GM21360 (cell line): ENCODE data around the gene EBP.

Source experiments
- ATAC-seq: cut with Tn5 transposase; IDR thresholded peaks from one replicate; pipeline ENCODE4 v1.9.1; 2021; ENCODE audit warnings: mild to moderate bottlenecking, moderate library complexity; ENCODE audit not compliant: unreplicated experiment

EBP gene

DNA sequence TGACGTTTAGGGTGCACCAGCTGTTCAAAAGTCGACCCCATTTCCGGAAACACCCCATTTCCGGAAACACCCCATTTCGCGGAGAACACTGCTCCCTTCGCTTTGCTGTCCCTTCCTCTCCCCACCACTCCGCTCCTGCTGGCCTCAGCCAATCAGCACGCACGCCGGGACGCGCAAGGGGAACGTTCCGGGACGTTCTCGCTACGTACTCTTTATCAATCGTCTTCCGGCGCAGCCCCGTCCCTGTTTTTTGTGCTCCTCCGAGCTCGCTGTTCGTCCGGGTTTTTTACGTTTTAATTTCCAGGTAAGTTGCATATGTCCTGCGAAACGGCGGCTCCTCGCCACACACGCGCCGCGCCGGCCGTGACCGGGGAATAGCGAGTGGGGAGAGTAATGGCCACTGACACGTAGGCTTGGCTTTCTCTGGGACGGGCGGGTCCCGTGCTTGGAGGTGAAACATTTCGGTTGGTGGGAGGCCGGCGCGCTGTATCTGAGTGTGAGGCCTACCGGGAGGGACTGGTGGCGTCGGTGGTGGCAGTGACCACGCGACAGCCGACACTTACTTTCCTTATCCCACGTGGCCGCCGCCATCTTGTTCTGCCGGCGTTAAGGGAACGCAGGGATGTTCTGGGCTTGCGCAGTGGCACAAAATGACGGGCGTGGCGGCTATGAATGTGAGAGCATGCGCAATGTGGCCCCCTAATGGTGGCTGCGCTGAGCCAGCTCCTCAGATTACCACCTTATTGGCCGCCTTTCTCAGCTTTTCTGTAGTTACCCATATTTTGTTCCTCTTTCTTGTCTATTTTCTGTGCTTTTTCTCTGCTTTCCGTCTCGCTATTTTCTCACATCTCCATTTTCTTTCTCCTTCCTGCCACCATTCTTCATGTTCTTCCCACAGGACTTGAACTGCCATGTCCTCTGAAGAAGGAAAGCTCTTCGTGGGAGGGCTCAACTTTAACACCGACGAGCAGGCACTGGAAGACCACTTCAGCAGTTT lies 53.0 kb downstream of the EBP start, which contains the start of gene RBM3:
Gene RBM3, plus strand, starts transcription at position 215 of the 997 bp plus-strand sequence. Its CDS starts 697 bp downstream, at position 912.
- peak; percentile 79 for ATAC-seq

DNA sequence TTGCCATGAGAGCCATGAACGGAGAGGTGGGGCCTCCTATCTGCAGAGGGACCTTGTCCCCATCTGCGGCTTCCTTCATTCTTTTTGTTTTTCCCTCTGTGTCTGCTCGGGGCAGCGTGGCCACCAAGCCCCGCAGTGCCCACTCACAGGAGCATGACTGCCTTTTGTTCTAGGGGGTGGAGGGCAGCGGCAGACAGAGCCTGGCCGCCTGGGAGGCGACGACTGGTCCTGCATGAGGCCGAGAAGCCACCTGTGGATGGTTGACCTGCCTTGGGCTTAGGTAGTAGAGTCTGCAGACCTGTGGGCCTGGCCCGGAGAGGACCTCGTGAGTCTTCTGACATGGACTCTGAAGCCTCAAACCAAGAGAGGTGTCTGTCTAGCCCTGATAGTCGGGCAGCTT lies 54.0 kb downstream of the EBP start:
- no peak for ATAC-seq

DNA sequence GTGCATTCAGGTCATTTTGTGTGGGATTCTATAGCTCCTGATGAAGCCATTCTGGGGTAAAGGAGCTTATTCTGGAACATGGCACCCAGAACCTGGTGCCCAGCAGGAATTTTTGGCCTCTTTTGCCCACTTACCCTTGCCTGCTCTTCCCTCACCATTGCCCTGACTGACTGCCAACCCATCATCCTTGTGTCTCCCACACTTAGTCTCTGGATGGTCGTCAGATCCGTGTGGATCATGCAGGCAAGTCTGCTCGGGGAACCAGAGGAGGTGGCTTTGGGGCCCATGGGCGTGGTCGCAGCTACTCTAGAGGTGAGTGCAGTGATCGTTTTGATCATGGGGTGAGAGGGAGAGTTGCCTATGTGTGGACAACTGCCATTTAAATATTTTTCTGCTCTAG lies 54.5 kb downstream of the EBP start:
- no peak for ATAC-seq
